ENCODE results near the gene TNFRSF13B. TPM values are rescaled to one million over a fixed set of nuclear protein-coding genes. Genes with fewer than 3 reads are reported as not detected.

TNFRSF13B gene
- total and polyA plus RNA-seq, 2 experiments from 2014 or later, result 0.24 TPM; not detected in 1

GRCh38 chr17:16939208-16939576 lies 32.7 kb downstream of the TNFRSF13B start:
- TF ChIP-seq CREB1 (CRISPR knock-in tag; IDR thresholded peaks at IDR 0.05; ENCODE audit: low read depth), result no peak
- TF ChIP-seq, protein P1, sequence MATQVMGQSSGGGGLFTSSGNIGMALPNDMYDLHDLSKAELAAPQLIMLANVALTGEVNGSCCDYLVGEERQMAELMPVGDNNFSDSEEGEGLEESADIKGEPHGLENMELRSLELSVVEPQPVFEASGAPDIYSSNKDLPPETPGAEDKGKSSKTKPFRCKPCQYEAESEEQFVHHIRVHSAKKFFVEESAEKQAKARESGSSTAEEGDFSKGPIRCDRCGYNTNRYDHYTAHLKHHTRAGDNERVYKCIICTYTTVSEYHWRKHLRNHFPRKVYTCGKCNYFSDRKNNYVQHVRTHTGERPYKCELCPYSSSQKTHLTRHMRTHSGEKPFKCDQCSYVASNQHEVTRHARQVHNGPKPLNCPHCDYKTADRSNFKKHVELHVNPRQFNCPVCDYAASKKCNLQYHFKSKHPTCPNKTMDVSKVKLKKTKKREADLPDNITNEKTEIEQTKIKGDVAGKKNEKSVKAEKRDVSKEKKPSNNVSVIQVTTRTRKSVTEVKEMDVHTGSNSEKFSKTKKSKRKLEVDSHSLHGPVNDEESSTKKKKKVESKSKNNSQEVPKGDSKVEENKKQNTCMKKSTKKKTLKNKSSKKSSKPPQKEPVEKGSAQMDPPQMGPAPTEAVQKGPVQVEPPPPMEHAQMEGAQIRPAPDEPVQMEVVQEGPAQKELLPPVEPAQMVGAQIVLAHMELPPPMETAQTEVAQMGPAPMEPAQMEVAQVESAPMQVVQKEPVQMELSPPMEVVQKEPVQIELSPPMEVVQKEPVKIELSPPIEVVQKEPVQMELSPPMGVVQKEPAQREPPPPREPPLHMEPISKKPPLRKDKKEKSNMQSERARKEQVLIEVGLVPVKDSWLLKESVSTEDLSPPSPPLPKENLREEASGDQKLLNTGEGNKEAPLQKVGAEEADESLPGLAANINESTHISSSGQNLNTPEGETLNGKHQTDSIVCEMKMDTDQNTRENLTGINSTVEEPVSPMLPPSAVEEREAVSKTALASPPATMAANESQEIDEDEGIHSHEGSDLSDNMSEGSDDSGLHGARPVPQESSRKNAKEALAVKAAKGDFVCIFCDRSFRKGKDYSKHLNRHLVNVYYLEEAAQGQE (IDR thresholded peaks at IDR 0.05; ENCODE audit: unreplicated experiment), result no peak
- no peak for TF ChIP-seq ETS1 (IDR thresholded peaks at IDR 0.05)
- no peak for TF ChIP-seq NANOG (IDR thresholded peaks at IDR 0.05; ENCODE audit: borderline replicate concordance)
- TF ChIP-seq, protein P2, sequence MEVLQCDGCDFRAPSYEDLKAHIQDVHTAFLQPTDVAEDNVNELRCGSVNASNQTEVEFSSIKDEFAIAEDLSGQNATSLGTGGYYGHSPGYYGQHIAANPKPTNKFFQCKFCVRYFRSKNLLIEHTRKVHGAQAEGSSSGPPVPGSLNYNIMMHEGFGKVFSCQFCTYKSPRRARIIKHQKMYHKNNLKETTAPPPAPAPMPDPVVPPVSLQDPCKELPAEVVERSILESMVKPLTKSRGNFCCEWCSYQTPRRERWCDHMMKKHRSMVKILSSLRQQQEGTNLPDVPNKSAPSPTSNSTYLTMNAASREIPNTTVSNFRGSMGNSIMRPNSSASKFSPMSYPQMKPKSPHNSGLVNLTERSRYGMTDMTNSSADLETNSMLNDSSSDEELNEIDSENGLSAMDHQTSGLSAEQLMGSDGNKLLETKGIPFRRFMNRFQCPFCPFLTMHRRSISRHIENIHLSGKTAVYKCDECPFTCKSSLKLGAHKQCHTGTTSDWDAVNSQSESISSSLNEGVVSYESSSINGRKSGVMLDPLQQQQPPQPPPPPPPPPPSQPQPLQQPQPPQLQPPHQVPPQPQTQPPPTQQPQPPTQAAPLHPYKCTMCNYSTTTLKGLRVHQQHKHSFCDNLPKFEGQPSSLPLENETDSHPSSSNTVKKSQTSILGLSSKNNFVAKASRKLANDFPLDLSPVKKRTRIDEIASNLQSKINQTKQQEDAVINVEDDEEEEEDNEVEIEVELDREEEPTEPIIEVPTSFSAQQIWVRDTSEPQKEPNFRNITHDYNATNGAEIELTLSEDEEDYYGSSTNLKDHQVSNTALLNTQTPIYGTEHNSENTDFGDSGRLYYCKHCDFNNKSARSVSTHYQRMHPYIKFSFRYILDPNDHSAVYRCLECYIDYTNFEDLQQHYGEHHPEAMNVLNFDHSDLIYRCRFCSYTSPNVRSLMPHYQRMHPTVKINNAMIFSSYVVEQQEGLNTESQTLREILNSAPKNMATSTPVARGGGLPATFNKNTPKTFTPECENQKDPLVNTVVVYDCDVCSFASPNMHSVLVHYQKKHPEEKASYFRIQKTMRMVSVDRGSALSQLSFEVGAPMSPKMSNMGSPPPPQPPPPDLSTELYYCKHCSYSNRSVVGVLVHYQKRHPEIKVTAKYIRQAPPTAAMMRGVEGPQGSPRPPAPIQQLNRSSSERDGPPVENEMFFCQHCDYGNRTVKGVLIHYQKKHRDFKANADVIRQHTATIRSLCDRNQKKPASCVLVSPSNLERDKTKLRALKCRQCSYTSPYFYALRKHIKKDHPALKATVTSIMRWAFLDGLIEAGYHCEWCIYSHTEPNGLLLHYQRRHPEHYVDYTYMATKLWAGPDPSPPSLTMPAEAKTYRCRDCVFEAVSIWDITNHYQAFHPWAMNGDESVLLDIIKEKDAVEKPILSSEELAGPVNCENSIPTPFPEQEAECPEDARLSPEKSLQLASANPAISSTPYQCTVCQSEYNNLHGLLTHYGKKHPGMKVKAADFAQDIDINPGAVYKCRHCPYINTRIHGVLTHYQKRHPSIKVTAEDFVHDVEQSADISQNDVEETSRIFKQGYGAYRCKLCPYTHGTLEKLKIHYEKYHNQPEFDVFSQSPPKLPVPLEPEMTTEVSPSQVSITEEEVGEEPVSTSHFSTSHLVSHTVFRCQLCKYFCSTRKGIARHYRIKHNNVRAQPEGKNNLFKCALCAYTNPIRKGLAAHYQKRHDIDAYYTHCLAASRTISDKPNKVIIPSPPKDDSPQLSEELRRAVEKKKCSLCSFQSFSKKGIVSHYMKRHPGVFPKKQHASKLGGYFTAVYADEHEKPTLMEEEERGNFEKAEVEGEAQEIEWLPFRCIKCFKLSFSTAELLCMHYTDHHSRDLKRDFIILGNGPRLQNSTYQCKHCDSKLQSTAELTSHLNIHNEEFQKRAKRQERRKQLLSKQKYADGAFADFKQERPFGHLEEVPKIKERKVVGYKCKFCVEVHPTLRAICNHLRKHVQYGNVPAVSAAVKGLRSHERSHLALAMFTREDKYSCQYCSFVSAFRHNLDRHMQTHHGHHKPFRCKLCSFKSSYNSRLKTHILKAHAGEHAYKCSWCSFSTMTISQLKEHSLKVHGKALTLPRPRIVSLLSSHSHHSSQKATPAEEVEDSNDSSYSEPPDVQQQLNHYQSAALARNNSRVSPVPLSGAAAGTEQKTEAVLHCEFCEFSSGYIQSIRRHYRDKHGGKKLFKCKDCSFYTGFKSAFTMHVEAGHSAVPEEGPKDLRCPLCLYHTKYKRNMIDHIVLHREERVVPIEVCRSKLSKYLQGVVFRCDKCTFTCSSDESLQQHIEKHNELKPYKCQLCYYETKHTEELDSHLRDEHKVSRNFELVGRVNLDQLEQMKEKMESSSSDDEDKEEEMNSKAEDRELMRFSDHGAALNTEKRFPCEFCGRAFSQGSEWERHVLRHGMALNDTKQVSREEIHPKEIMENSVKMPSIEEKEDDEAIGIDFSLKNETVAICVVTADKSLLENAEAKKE (CRISPR knock-in tag; IDR thresholded peaks at IDR 0.05), result no peak
- TF ChIP-seq EZH2phosphoT487 (IDR thresholded peaks at IDR 0.05; ENCODE audit: unreplicated experiment), result no peak
- no peak for TF ChIP-seq JUNB (IDR thresholded peaks at IDR 0.05; ENCODE audit: unreplicated experiment)
- TF ChIP-seq POLR2AphosphoS5 (IDR thresholded peaks at IDR 0.05; ENCODE audit: low read depth), result no peak
- no peak for TF ChIP-seq ZNF114 (CRISPR knock-in tag; IDR thresholded peaks at IDR 0.05)
- TF ChIP-seq CTCF (conservative IDR thresholded peaks at IDR 0.05; ENCODE audit: low read depth in 2 of 2), result no peak
- no peak for TF ChIP-seq ZNF331 (CRISPR knock-in tag; IDR thresholded peaks at IDR 0.05; ENCODE audit: low read depth)
- no peak for TF ChIP-seq STAT1 (IDR thresholded peaks at IDR 0.05; ENCODE audit: unreplicated experiment)
- no peak for TF ChIP-seq EZH2 (IDR thresholded peaks at IDR 0.05; ENCODE audit: low read depth, unreplicated experiment)
- H3K27me3 ChIP-seq (ENCODE audit: insufficient read depth), result no peaks in the 10 kb centered on the region
- H3K4me1 ChIP-seq (ENCODE audit: insufficient read depth), result peaks cover 4% of the 10 kb centered on the region; the same call in 1 of the 2 replicates
- H3K79me2 ChIP-seq (replicated peaks; ENCODE audit: insufficient read depth), result no peaks in the 10 kb centered on the region
- no peaks in the 10 kb centered on the region for H3K36me3 ChIP-seq (ENCODE audit: insufficient read depth)
- H3K27ac ChIP-seq (ENCODE audit: low read depth), result no peak overlapping the region
- no peaks in the 10 kb centered on the region for H3F3A ChIP-seq (replicated peaks; ENCODE audit: low read depth)
- H3K4me1 Mint-ChIP-seq, result peaks cover 20% of the 10 kb centered on the region
- no peaks in the 10 kb centered on the region; the same call in 2 of the 3 replicates for H3K36me3 Mint-ChIP-seq (ENCODE audit: low read depth)
- no peaks in the 10 kb centered on the region for H4K20me1 ChIP-seq (replicated peaks; ENCODE audit: insufficient read depth)
- no peak overlapping the region for H2AFZ ChIP-seq
- no peak overlapping the region for H3K4me3 Mint-ChIP-seq
- H3K4me3 ChIP-seq, result no peak overlapping the region
- no peak for DNase-seq (ENCODE audit: low spot score)
- H3K9me2 ChIP-seq (ENCODE audit: insufficient read depth), result no peaks in the 10 kb centered on the region
- peaks cover 15% of the 10 kb centered on the region for H3K27me3 Mint-ChIP-seq (ENCODE audit: insufficient read depth, low read depth, poor library complexity)
- ATAC-seq, result no peak
- no peaks in the 10 kb centered on the region for H3K9me3 Mint-ChIP-seq
- no peak overlapping the region for H3K4me2 ChIP-seq
- no peak overlapping the region for H3K27ac Mint-ChIP-seq
